Hepatic stellate cell (primary cell): ENCODE results near the gene ADAMTSL3.
"Not testable (repeated sequence)": the region's sequence is repeated elsewhere in the genome, so short reads cannot be mapped to it uniquely, and the experiment has no call there.

Experiments used
- DNase-seq: peaks from one replicate; pipeline ENCODE4 v3.0.0; 2011; ENCODE audit warnings: low spot score

ADAMTSL3 gene

DNA sequence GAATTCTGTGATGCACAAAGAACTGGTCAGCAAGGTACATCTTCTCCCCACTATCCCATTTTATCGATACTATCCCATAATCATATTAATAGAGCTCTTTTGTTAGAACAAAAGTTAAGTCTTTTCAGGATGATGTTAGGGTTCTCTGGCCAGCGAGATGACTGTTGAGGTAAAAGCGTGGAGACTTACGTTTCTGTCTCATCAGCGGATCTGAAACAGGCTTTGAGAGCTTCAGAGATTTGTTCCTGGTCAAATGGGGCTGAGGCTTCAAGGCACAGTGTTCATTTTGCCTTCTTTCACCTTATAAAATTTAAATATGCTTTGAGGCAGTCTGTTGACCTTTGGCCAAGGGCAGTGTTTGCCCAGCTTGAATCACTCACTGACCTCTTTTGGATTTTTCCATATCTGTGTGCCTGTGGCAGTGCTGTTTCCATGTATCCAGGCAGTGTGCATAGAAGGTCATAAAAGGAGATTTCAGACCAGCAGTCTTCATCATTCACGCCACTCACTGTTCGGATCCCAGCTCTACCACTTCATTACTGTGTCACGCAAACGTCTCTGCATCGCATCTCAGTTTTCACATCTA is 3.1 kb downstream of the ADAMTSL3 start:
- no peak for DNase-seq

DNA sequence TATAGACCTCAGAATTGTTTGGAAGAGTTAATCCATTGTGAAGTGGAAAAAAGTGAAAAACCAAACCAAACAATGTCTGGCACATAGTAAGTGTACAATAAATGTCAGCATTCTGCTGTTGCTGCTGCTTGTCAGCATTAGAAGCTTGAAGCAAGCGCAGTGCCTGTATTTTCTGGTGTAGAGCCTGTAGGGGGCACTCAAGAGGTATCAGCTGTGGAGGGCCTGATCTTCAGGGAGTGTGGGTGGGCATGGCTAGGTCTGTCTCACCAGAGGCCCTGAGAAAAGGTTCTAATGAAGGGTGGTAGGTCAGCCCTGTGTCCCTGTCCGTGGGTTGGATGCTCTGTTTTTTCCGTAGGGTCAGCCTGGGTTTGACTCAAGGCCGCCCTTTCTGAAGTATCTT is 3.6 kb downstream of the ADAMTSL3 start:
- DNase-seq: no peak

DNA sequence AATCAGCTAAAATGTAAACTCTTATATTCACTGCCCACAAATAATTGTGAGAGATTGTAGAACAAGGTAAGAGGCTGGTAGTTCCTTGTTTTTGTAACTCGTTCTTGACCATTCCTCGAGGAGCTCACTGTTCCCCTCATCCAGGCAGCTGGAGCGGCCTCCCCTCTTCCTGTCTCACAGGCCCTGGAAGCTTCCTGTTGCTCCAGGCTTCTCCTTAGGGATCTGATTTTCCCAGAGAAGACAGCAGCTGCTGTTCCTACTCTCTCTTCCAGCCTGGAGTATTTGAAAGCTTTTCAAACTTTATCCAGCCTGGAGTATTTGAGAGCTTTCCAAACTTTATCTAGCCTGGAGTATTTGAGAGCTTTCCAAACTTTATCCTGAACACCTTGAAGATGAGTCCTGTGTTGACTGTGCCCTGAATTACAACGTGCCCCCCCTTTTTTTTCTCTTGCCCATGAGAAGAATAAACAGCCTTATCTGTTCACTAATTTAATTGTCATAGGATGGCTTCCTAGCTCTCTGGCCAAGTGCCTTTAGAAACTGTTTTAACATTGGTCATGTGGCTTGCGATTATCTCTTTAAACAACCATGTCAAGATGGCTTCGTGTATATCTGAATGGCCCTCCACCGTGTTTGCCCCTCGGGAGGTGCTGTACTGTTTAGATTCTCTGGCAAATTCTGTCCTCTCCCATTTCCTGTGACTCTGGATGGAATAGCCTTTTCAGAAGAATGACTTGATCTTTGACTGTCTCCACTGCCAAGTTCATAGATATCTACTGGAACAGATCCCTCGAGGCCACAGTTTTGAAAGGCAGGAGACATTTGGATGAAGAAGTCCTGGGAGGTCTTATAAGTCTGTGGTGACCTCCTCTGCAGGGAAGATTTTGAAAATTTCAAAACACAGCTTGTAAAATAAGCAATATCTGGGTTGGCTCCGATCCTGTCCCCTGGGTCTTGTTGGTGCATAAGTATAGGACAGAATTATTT is 4.8 kb downstream of the ADAMTSL3 start:
- DNase-seq: no peak

DNA sequence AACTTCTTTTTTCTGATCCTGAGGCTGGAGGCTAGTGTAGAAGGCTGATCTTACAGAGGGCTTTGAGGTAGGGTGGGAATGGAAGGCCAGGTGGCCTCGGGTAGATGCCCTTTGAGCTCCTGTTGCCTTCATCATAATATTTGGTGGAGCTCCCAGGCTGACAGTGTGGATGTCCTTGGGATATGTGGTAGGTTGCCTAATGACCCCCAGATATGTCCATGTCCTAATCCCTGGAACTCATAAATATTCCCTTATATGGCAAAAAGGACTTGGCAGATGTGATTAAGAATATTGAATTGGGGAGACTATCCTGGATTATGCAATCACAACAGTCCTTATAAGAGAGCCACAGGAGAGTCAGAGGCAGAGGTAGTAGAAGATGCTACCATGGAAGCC is 5.5 kb downstream of the ADAMTSL3 start:
- no peak for DNase-seq

DNA sequence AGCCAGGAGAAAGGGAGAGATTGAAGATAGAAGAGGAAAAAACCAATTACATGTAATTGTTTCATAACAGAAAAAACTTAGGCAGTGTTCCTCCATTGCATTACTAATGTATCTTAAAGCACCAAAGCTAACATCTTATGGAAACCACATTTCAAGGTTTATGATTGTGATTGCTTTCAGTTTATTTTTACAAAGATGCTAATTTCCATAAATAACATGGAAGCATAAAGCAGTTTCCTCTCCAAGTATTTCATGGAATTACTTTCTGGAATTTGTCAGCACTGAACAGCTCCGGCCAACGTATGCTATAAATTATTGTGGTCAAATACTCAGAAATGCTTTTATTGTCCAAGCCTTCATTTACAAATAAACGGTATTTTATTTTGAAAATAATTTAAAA is 11.6 kb downstream of the ADAMTSL3 start:
- no peak for DNase-seq

DNA sequence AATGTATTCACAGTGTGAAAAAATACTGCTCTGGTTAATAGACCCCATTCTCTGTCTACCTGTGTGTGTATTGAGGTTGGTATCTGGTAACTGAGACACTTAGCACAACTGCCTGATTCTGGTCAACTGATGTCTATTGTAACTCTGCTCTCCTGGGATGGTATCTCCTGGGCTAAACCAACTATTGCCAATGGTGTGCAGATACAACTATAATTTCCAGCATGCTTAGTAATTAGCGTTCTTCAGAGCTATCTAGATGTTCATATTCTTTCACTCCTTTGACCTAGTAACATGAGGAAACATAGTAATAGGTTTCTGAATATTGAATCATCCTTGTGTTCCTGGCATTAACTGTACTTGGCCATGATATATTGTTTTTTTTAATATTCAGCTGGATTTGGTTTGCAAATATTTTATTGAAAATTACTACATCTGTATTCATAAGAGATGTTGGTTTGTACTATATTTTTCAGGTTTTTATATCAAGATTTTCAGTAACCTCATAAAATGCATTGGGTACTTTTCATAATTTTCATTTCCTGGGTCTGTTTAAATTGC is 16.8 kb downstream of the ADAMTSL3 start:
- no peak for DNase-seq

DNA sequence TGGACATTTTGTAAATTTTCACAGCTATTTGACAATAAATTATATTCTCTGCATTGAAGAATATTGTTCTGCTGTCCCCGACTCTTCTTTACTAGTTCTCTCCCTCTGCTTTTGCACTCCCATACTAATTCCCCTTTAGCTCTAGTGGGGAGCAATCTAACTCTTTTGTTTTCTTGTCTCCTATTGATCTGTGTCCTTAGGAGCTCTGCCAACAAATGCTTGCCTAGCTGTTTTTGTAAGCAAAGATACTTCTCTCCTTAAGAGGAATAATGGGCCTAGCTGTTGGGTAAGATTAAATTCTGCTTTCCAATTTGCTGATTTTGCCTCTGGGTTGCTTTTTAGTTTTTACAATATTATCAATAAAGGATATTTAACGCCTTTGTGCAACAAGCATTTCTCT is 17.7 kb downstream of the ADAMTSL3 start:
- DNase-seq: no peak

DNA sequence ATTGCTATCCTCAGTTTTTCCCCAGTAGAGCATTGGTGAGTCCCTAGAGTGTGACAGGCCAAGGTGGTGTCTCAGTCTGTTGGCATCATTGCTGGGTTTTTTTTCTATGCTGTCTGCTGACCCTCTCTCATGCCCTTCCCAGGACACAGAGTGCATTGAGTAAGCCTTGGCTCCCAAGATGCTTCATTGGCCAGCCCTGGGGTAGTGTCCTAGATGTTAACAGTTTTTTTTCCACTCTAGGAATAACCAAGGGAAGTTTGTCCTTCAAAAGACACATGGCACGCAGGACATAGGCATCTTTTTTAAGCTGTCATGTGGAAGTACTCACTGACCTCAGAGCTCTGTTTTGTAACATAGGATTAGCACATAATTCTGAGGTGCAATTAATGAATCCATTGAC is 19.5 kb downstream of the ADAMTSL3 start:
- DNase-seq: no peak

DNA sequence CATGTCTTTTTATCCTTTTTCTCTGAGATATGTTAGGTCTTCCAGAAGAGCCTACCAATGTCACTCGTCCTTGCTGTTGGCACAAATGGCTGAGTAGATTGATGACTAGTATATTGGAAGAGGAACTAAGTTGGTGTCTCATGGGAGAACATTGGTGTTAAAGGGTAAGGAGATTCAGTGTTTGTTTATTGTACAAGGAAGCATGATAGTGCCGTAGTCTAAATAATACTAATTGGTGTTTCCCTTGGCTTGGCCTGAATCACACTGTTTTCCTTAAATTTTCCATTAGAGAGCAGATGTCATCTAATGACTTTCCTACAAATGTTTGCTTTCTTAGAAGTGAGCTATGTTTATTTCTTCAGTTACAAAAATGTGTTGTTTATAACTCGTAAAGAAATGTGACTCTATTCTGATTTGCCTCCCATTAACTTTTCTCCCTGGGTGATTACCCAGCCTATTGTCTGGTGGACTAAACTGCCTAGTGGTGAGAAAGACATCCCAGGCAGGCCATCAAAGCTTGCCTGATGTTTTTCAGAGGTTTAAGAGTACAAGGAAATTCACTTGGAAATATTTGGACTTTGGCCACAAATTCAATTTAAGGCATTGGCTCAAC is 28.7 kb downstream of the ADAMTSL3 start:
- no peak for DNase-seq

DNA sequence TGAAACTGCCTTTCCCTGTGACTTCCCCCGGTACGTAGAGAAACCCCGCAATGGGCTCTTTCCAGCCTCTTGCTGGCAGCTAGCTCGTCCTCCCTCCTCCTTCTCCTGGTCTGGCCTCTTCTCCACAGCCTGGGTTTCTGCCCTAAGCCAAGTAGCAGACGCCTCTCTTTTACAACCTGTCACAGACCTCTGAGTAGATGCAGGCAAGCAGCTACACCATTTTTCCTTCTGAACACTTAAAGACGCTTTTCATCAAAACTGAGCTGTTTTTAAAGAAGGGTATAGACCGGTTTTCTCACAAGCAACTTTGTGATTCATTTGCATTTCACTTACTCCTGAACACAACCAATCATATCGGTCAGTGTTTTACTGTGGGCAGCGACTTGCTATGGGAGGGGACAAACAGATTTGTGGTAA is 32.0 kb downstream of the ADAMTSL3 start:
- no peak for DNase-seq

DNA sequence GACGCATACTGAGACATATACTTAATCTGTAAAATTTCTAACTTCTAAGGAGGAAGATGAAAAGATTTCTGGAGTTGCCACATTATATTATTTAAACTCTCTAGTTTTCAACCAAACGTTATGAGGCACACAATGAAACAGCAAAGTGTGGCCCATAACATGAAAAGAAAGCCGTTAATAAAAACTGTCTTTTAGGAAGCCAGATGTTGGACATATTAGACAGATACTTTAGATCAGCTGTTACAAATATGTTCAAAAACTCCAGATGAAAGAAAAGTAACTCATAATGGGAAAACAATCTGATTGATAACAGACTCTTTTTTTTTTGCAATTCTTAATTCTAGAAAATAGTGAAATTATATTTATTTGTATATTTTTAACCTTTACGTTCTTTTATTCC is 34.3 kb downstream of the ADAMTSL3 start:
- DNase-seq: no peak

DNA sequence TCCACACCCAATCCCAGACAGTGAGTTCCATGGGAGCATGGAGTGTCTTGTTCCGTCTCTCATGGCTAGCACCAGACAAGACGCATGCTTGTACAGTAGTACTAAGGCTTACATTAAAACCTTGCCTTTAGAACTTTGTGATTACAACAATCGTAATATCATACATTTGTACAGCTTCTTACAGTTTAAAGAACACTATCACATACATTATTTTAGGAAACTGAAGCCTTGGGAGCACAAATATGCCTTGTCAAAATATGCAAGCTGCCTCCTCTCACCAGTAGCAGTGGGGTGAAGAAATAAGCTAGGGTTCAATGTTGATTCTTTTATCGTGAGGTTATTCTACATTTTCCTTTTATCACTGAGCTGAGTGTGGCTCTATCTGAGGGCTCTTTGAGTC is 36.8 kb downstream of the ADAMTSL3 start:
- DNase-seq: no peak

DNA sequence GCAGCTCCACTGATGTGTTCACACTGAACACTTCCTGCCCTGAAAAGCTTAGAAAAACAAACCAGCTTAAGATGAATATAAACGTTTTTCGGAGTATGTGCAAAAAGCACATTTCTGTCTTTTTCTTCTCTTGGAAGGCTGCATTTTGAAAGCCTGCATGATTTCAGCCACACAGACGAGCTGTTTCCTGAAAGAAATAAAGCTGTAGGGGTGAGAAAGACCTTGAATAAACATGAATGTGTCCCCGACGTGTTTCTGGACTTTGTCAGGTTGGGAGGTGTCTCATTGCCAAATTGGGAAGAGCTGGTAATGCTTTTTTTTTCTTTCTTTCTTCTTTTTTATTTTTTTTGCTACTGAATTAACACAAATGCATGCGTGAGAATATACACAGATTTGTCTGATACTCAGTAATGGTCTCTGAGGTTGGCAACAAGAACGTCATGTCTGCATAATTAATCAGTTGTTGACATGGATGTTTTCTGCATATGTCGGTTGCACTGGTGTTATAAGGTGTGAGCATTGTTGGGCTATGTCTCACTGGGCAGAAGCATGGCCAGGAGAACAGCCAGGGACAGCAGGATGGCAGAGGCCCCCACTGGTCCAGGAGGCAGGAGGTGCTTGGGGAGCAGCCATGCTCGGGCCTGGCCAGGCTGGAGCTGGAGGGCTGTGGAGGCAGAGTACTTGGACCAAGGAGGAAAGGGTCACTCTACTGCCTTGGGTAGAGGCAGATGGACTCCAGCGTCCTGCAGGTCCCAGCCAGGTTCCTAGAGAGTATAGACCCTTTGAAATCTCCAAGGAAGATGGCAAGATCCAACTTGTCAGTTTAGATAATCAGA is 39.0 kb downstream of the ADAMTSL3 start:
- DNase-seq: no peak

DNA sequence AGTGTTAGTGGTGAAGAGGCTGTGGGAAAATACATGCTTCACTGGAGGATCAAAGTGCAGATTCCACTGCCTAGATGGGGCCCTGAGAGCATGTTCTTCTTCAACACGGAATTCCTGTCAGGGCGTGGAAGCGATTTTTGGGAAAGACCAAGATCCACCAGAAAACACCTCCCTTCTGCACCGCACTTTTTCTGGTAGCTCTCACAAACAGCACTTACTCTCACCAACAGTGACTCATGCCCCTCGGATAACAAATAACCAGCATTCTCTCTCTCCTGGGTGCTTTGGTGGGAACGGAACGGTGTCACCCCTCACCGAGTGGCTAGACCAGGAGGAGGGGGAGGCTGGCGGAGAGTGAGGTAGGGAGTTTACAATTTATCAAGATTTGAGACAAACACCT is 40.1 kb downstream of the ADAMTSL3 start:
- DNase-seq: no peak

DNA sequence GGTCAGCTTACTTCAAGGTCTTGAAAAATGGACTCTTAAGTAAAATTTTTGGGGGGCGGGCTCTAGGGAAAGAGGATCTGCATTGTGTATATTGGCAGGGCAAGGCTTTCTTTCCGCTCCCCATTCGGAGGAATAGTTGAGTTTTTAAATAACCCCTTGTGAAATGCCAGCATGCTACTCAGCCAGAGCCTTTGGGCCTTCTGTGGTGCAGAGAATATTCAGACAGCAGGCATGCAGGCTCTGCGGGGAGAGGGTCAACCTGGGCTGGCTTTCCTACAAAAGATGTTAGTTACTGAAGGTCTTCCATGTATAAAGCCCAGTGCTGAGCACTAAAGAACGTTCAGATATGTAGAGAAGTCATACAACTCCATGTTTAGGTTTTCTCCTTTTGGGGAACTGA is 40.6 kb downstream of the ADAMTSL3 start:
- DNase-seq: no peak

DNA sequence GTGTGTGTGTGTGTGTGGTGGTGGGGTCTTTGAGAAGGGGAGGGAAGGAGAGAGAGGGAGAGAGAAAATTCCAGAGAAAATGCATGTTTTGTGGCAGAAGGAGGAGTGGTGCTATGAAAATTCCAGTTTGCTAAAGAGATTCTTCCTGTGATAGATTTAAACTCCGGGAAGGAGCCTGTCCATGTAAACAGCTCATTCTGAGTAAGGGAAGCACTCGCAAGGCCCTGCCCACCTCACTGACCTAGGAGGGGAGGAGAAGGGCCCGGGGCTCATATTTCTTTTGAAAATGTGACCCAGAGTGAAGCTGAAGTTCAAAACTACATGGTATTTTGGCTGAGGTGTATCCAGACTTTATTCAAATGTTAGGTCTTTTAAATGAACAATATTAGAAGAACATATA is 41.3 kb downstream of the ADAMTSL3 start:
- DNase-seq: no peak

DNA sequence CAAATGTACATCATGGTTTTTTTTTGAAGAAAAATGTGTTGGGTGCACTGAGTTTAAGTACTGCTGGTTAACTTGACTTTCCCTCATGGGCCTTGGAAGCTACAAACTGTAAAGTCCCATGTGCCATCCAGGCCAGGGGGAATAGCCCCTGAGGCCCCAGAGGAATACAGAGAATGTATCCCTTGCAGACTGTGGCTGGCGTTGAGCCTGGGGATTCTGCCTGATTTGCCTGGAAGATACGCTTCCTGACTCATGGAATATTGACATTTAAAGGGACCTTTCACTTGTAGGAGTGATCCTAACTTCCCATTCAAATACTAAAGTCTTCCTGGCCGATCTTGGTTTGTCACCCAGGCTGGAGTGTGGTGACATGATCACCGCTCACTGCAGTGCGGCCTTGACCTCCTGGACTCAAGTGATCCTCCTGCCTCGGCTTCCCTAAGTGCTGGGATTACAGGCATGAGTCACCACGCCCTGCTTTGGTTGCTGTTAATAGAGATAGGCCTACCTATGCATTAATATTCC is 42.0 kb downstream of the ADAMTSL3 start:
- DNase-seq: no peak

DNA sequence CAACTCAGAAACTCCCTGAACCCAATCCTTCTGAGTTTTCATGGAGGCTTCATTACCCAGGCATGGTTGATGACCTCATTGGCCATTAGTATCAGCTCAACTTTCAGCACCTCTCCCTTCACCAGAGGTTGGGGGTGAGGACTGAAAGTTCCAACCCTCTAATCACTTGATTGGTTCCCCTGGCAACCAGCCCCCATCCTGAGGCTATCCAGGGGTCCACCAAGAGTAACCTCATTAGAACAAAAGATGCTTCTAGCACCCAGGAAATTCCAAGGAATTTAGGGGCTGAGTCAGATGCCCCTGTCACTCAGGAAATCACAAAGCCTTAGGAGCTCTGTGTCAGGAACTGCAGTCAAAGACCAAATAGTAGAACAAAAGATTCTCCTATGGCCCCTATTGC is 43.8 kb downstream of the ADAMTSL3 start:
- DNase-seq: no peak

DNA sequence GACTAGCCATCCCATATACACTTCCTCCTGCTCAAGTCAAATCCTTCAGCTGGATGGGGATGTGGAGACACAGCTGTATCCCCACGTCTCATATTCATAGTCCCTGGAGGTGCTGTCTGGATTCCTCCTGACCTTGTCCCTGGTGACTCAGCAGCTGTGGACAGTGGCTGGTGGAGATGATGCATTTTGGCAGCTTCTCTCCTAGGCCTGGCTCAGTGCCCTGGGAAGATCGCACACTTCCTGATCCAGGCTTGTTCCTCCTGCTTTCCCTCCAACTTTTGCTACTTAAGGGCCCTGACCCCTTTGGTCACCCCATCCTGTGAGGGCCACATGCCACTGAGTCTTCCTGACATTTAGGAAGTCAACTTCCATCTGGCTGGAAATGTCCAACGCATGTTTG is 44.4 kb downstream of the ADAMTSL3 start:
- DNase-seq: peak; percentile 13

DNA sequence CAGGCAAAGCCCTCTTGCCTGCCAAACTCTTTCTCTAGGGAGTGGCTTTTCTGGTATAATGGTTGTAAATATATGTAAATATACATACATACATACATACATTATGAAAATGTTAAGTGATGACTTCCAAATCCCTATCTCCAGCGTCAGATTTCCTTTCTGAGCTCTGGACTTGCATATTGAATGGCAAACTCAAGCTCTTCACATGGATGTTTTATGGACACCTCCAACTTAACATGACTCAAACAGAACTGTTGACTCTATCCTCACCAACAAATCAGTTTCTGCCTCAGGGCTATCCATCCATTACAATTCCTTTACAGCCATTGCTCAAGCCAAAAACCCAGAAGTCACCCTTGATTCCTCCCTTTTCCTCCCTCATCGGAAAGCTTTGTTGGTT is 45.1 kb downstream of the ADAMTSL3 start:
- DNase-seq: no peak

DNA sequence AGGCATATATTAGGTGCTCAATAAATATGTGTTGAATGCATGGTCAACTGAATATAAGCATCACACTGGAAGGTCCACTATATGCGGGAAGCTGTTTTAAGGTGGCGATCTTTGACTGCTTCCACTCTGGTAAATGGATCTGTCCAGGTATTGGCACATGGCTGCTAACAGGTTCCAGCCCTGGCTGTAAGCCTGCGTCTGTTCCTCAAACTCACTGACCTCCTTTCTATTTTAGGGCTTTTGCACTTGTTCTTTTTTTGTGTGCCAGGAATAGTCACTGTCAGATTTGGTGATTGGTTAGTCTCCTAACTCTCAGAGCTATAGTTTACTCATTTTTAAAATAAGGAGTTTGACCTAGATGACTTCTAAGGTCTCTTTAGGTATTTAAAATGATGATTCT is 46.2 kb downstream of the ADAMTSL3 start:
- DNase-seq: no peak

DNA sequence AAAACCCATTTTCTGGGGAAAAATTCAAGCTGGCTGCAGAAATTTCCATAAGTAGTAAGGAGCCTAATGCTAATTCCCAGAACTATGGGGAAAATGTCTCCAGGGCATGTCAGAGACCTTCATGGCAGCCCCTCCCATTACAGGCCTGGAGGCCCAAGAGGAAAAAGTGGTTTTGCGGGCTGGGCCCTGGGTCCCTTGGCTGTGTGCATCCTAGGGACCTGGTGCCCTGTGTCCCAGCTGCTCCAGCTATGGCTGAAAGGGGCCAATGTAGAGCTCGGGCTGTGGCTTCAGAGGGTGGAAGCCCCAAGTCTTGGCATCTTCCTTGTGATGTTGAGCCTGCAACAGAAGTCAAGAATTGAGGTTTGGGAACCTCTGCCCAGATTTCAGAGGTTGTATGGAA is 48.4 kb downstream of the ADAMTSL3 start:
- not testable (repeated sequence) for DNase-seq
